NCI-H1436 (cell line): ENCODE data around the gene FUT1.
A peak's percentile ranks its signal among the peaks of the same experiment; 100 is the strongest.
"Not testable (repeated sequence)": the region's sequence is repeated elsewhere in the genome, so short reads cannot be mapped to it uniquely, and the experiment has no call there.

Experiments used
- DNase-seq: peaks from one replicate; lab custom pipeline; 2025; lab: John Stamatoyannopoulos, UW

The FUT1 gene

GRCh38 chr19:48768994-48769713 is 16.7 kb upstream of the FUT1 start:
- DNase-seq, result no peak

GRCh38 chr19:48768171-48768753 is 15.8 kb upstream of the FUT1 start:
- not testable (repeated sequence) for DNase-seq

- DNase-seq, result not testable (repeated sequence)
Observed at GRCh38 chr19:48765816-48766215, 13.4 kb upstream of the FUT1 start.

- DNase-seq, result no peak
Observed at GRCh38 chr19:48760504-48761205, 8.2 kb upstream of the FUT1 start.

GRCh38 chr19:48757741-48758144 is 5.3 kb upstream of the FUT1 start:
- DNase-seq, result no peak

GRCh38 chr19:48757089-48757675 is 4.7 kb upstream of the FUT1 start:
- DNase-seq, result no peak

- no peak for DNase-seq
Observed at GRCh38 chr19:48756686-48757085, 4.2 kb upstream of the FUT1 start.

GRCh38 chr19:48756212-48756611 is 3.8 kb upstream of the FUT1 start:
- no peak for DNase-seq

- DNase-seq, result no peak
Observed at GRCh38 chr19:48755787-48756186, 3.3 kb upstream of the FUT1 start.

- no peak for DNase-seq
Observed at GRCh38 chr19:48755084-48755641, 2.7 kb upstream of the FUT1 start, which contains the start of gene FGF21. FGF21 (plus strand) TSS chr19:48755524; CDS start chr19:48756237, 713 bp downstream.

- DNase-seq, result no peak
Observed at GRCh38 chr19:48751845-48752495, 471 bp downstream of the FUT1 start.

GRCh38 chr19:48750771-48751504 is 1.5 kb downstream of the FUT1 start:
- no peak for DNase-seq

- DNase-seq, result no peak
Observed at GRCh38 chr19:48750351-48750750, 2.1 kb downstream of the FUT1 start.

- DNase-seq, result no peak
Observed at GRCh38 chr19:48749571-48750198, 2.8 kb downstream of the FUT1 start.

GRCh38 chr19:48746738-48747575 is 5.5 kb downstream of the FUT1 start, which contains the start of gene IZUMO1:
IZUMO1 (minus strand) TSS chr19:48746909; CDS start chr19:48745859, 1,050 bp downstream.
- no peak for DNase-seq

GRCh38 chr19:48746110-48746509 is 6.3 kb downstream of the FUT1 start:
- DNase-seq, result no peak

- DNase-seq, result peak; percentile 83
Observed at GRCh38 chr19:48745208-48745995, 7.0 kb downstream of the FUT1 start.

- DNase-seq, result no peak
Observed at GRCh38 chr19:48742096-48742495, 10.3 kb downstream of the FUT1 start.
